RWPE2 (cell line): ENCODE measurements around the gene CBR4.
A peak's percentile ranks its signal among the peaks of the same experiment; 100 is the strongest.

Experiments
- ATAC-seq: fragments of 200-7000 bp; cut with Tn5 transposase; 3 replicates; pipeline ENCODE4 v1.9.1; 2021; ENCODE audit warnings: low read depth
- DNase-seq: peaks from one replicate; pipeline ENCODE4 v3.0.0-alpha.2; 2020; ENCODE audit warnings: low spot score
- H3K27ac ChIP-seq: fragments of 450-650 bp; 2 replicates; pipeline ENCODE4 v1.5.1; 2017; ENCODE audit warnings: mild to moderate bottlenecking; ENCODE audit not compliant: poor library complexity, severe bottlenecking
- H3K27me3 ChIP-seq: fragments of 250-450 bp; sonication (Bioruptor Pico); 2 replicates; pipeline ENCODE4 v1.5.1; 2021; ENCODE audit warnings: mild to moderate bottlenecking, moderate library complexity; ENCODE audit not compliant: insufficient read depth, poor library complexity, severe bottlenecking
- H3K36me3 ChIP-seq: fragments of 250-450 bp; sonication (Bioruptor Pico); 2 replicates; pipeline ENCODE4 v1.5.1; 2020; ENCODE audit warnings: low read depth, mild to moderate bottlenecking, moderate library complexity
- H3K4me1 ChIP-seq: fragments of 250-450 bp; sonication (Bioruptor Pico); 2 replicates; pipeline ENCODE4 v1.5.1; 2021; ENCODE audit warnings: mild to moderate bottlenecking, moderate library complexity; ENCODE audit not compliant: insufficient read depth, poor library complexity, severe bottlenecking
- H3K4me3 ChIP-seq: fragments of 250-450 bp; sonication (Bioruptor Pico); 2 replicates; pipeline ENCODE4 v1.5.1; 2021; ENCODE audit warnings: mild to moderate bottlenecking, moderate library complexity; ENCODE audit not compliant: severe bottlenecking
- H3K9me3 ChIP-seq: fragments of 250-450 bp; sonication (Bioruptor Pico); 2 replicates; pipeline ENCODE4 v1.5.1; 2021; ENCODE audit warnings: mild to moderate bottlenecking, moderate library complexity; ENCODE audit not compliant: severe bottlenecking
- CTCF ChIP-seq: fragments of 450-650 bp; IDR thresholded peaks from one replicate; pipeline ENCODE4 v1.5.1; 2017; ENCODE audit warnings: mild to moderate bottlenecking, moderate library complexity; ENCODE audit not compliant: poor library complexity, severe bottlenecking

The CBR4 gene

GRCh38 chr4:169009286-169010124, 550 bp downstream of the CBR4 start:
- no peaks in the 10 kb centered on the region for H3K27me3 ChIP-seq
- H3K9me3 ChIP-seq = no peaks in the 10 kb centered on the region
- H3K36me3 ChIP-seq = peaks cover 26% of the 10 kb centered on the region
- peak overlapping the region; percentile 70 for H3K27ac ChIP-seq
- peak; percentile 57 for TF ChIP-seq CTCF
- DNase-seq (no peak), ATAC-seq (peak; percentile 42)
- peaks cover 26% of the 10 kb centered on the region for H3K4me1 ChIP-seq
- peak overlapping the region; percentile 52 for H3K4me3 ChIP-seq

GRCh38 chr4:169005453-169006099, 4.5 kb downstream of the CBR4 start:
- Histone ChIP-seq H3K4me1 (peaks cover 17% of the 10 kb centered on the region), H3K36me3 (peaks cover 66% of the 10 kb centered on the region), H3K9me3 (no peaks in the 10 kb centered on the region), H3K27ac (no peak overlapping the region), H3K27me3 (no peaks in the 10 kb centered on the region), H3K4me3 (no peak overlapping the region)
- peak; percentile 51 for TF ChIP-seq CTCF
- DNase-seq (no peak), ATAC-seq (no peak)

GRCh38 chr4:169000315-169000714, 9.7 kb downstream of the CBR4 start:
- Histone ChIP-seq H3K4me1 (peaks cover 4% of the 10 kb centered on the region), H3K27ac (no peak overlapping the region), H3K4me3 (no peak overlapping the region), H3K36me3 (peaks cover 98% of the 10 kb centered on the region), H3K9me3 (no peaks in the 10 kb centered on the region), H3K27me3 (no peaks in the 10 kb centered on the region)
- TF ChIP-seq CTCF = no peak
- DNase-seq = no peak
- ATAC-seq = no peak

GRCh38 chr4:168999809-169000208, 10.2 kb downstream of the CBR4 start:
- Histone ChIP-seq H3K4me1 (peaks cover 4% of the 10 kb centered on the region), H3K36me3 (peaks cover 93% of the 10 kb centered on the region), H3K9me3 (no peaks in the 10 kb centered on the region), H3K27ac (no peak overlapping the region), H3K27me3 (no peaks in the 10 kb centered on the region), H3K4me3 (no peak overlapping the region)
- TF ChIP-seq CTCF = no peak
- DNase-seq = no peak
- no peak for ATAC-seq

GRCh38 chr4:168998596-168998995, 11.5 kb downstream of the CBR4 start:
- no peak for TF ChIP-seq CTCF
- no peak overlapping the region for H3K27ac ChIP-seq
- H3K36me3 ChIP-seq = peaks cover 81% of the 10 kb centered on the region
- no peak overlapping the region for H3K4me3 ChIP-seq
- ATAC-seq (no peak), DNase-seq (no peak)
- H3K27me3 ChIP-seq = no peaks in the 10 kb centered on the region
- no peaks in the 10 kb centered on the region for H3K9me3 ChIP-seq
- H3K4me1 ChIP-seq = peaks cover 8% of the 10 kb centered on the region
